Ectodermal cell (in vitro differentiated cells): Measurements from ENCODE around the gene CYP26C1.

Source experiments
- H3K27ac ChIP-seq: 2 replicates; pipeline ENCODE4 v1.7.0; 2013; ENCODE audit warnings: mild to moderate bottlenecking, low read depth, low read length; ENCODE audit not compliant: insufficient read depth, poor library complexity, severe bottlenecking
- H3K27me3 ChIP-seq: 2 replicates; pipeline ENCODE4 v1.7.0; 2013; ENCODE audit warnings: mild to moderate bottlenecking, low read length; ENCODE audit not compliant: insufficient read depth, control insufficient read depth, poor library complexity, severe bottlenecking
- H3K36me3 ChIP-seq: one replicate; pipeline ENCODE4 v1.7.0; 2013; ENCODE audit warnings: low read length; ENCODE audit not compliant: control insufficient read depth, insufficient read depth
- H3K4me1 ChIP-seq: one replicate; pipeline ENCODE4 v1.7.0; 2013; ENCODE audit warnings: low read length; ENCODE audit not compliant: control insufficient read depth, insufficient read depth
- H3K4me3 ChIP-seq: 2 replicates; pipeline ENCODE4 v1.7.0; 2013; ENCODE audit warnings: low read depth, low read length, control low read depth; ENCODE audit not compliant: insufficient read depth
- H3K9me3 ChIP-seq: 2 replicates; pipeline ENCODE4 v1.7.0; 2013; ENCODE audit warnings: mild to moderate bottlenecking, low read length, moderate library complexity; ENCODE audit not compliant: control insufficient read depth
- WGBS, 2 experiments: methylation state at CpG; one replicate each; pipeline ENCODE4 v1.1.7; 2013; ENCODE audit warnings: missing lambda C conversion rate in 2 of 2; 5-methylcytosine and 5-hydroxymethylcytosine counted together

Gene CYP26C1

GRCh38 chr10:93064874-93065660 lies 4.5 kb downstream of the CYP26C1 start:
- 55 to 56% methylated on average over 11 to 12 of the region's 12 CpGs for WGBS, 2 experiments
- H3K4me1 ChIP-seq, result peaks cover 6% of the 10 kb centered on the region
- H3K27ac ChIP-seq, result no peak overlapping the region
- H3K36me3 ChIP-seq, result no peaks in the 10 kb centered on the region
- no peaks in the 10 kb centered on the region for H3K9me3 ChIP-seq
- peaks cover 100% of the 10 kb centered on the region for H3K27me3 ChIP-seq
- peak overlapping the region; percentile 31 for H3K4me3 ChIP-seq

GRCh38 chr10:93065675-93066543 lies 5.3 kb downstream of the CYP26C1 start:
- Histone ChIP-seq H3K27ac (no peak overlapping the region), H3K4me3 (peak overlapping the region; percentile 31), H3K4me1 (peaks cover 3% of the 10 kb centered on the region), H3K36me3 (no peaks in the 10 kb centered on the region), H3K27me3 (peaks cover 100% of the 10 kb centered on the region), H3K9me3 (no peaks in the 10 kb centered on the region)
- WGBS, 2 experiments, result 6 to 7% methylated on average over 81 of the region's 81 CpGs

GRCh38 chr10:93066544-93066913 lies 5.9 kb downstream of the CYP26C1 start:
- WGBS, 2 experiments, result 39 to 43% methylated on average over 11 of the region's 11 CpGs
- H3K27ac ChIP-seq, result no peak overlapping the region
- no peaks in the 10 kb centered on the region for H3K9me3 ChIP-seq
- H3K4me3 ChIP-seq, result peak overlapping the region; percentile 31
- H3K36me3 ChIP-seq, result no peaks in the 10 kb centered on the region
- H3K27me3 ChIP-seq, result peaks cover 100% of the 10 kb centered on the region
- H3K4me1 ChIP-seq, result peaks cover 9% of the 10 kb centered on the region

GRCh38 chr10:93067443-93068365 lies 7.1 kb downstream of the CYP26C1 start:
- no peaks in the 10 kb centered on the region for H3K36me3 ChIP-seq
- peak overlapping the region; percentile 39 for H3K4me3 ChIP-seq
- H3K27ac ChIP-seq, result no peak overlapping the region
- H3K4me1 ChIP-seq, result peaks cover 13% of the 10 kb centered on the region
- no peaks in the 10 kb centered on the region for H3K9me3 ChIP-seq
- 28 to 33% methylated on average over 17 of the region's 17 CpGs for WGBS, 2 experiments
- H3K27me3 ChIP-seq, result peaks cover 100% of the 10 kb centered on the region

GRCh38 chr10:93068411-93069244 lies 8.0 kb downstream of the CYP26C1 start:
- WGBS, 2 experiments, result 11% methylated on average over 73 of the region's 73 CpGs
- Histone ChIP-seq H3K9me3 (no peaks in the 10 kb centered on the region), H3K4me1 (peaks cover 13% of the 10 kb centered on the region), H3K27me3 (peaks cover 100% of the 10 kb centered on the region), H3K27ac (no peak overlapping the region), H3K36me3 (no peaks in the 10 kb centered on the region), H3K4me3 (peak overlapping the region; percentile 39)

- WGBS, 2 experiments, result 66 to 72% methylated on average over 10 of the region's 10 CpGs
- H3K27me3 ChIP-seq, result peaks cover 100% of the 10 kb centered on the region
- H3K4me3 ChIP-seq, result peak overlapping the region; percentile 39
- H3K4me1 ChIP-seq, result peaks cover 13% of the 10 kb centered on the region
- no peak overlapping the region for H3K27ac ChIP-seq
- H3K36me3 ChIP-seq, result no peaks in the 10 kb centered on the region
- no peaks in the 10 kb centered on the region for H3K9me3 ChIP-seq
Measured at GRCh38 chr10:93069245-93069561, 8.6 kb downstream of the CYP26C1 start.

GRCh38 chr10:93070378-93071176 lies 10.0 kb downstream of the CYP26C1 start:
- 59 to 66% methylated on average over 5 of the region's 5 CpGs for WGBS, 2 experiments
- H3K4me3 ChIP-seq, result no peak overlapping the region

GRCh38 chr10:93071177-93071472 lies 10.5 kb downstream of the CYP26C1 start:
- H3K4me1 ChIP-seq, result peaks cover 13% of the 10 kb centered on the region
- no peaks in the 10 kb centered on the region for H3K9me3 ChIP-seq
- peaks cover 100% of the 10 kb centered on the region for H3K27me3 ChIP-seq
- H3K36me3 ChIP-seq, result no peaks in the 10 kb centered on the region
- H3K27ac ChIP-seq, result no peak overlapping the region
- WGBS, 2 experiments, result 41% methylated on average over 7 of the region's 7 CpGs
- no peak overlapping the region for H3K4me3 ChIP-seq

More at GRCh38 chr10:93070378-93071176, 10.0 kb downstream of the CYP26C1 start:
- Histone ChIP-seq H3K27ac (no peak overlapping the region), H3K4me1 (peaks cover 13% of the 10 kb centered on the region), H3K27me3 (peaks cover 100% of the 10 kb centered on the region), H3K9me3 (no peaks in the 10 kb centered on the region), H3K36me3 (no peaks in the 10 kb centered on the region)
